ENCODE measurements around the gene GRIN3B. TPM values are rescaled to one million over a fixed set of nuclear protein-coding genes. Genes with fewer than 3 reads are reported as not detected.
"Not testable (repeated sequence)": the region's sequence is repeated elsewhere in the genome, so short reads cannot be mapped to it uniquely, and the experiment has no call there.

GRIN3B gene
- total RNA-seq, 2 donors from 2014 or later: not detected

- H3K4me3 ChIP-seq: peak overlapping the region; percentile 80
- H3K27ac ChIP-seq: no peak overlapping the region
- no peaks in the 10 kb centered on the region for H3K9me3 ChIP-seq
- no peak for TF ChIP-seq CTCF (IDR thresholded peaks at IDR 0.05)
- H3K9ac ChIP-seq (ENCODE audit: low read depth in 2 of 2, low read length in 2 of 2): peak overlapping the region; percentile 95 to 96
- no peaks in the 10 kb centered on the region for H3K27me3 ChIP-seq
- intact Hi-C loops (cut with DNase I): no loop called here
- H3K4me1 ChIP-seq: peaks cover 41% of the 10 kb centered on the region
- H3K36me3 ChIP-seq: no peaks in the 10 kb centered on the region
- DNase-seq: no peak
Measured at GRCh38 chr19:1018932-1019615, 18.9 kb downstream of the GRIN3B start.

GRCh38 chr19:1019616-1019961 is 19.4 kb downstream of the GRIN3B start:
- no peak for DNase-seq
- peak overlapping the region; percentile 95 to 96 for H3K9ac ChIP-seq (ENCODE audit: low read depth in 2 of 2, low read length in 2 of 2)
- H3K4me1 ChIP-seq: peaks cover 41% of the 10 kb centered on the region
- intact Hi-C loops (cut with DNase I): no loop called here
- H3K4me3 ChIP-seq: peak overlapping the region; percentile 80
- H3K27ac ChIP-seq: no peak overlapping the region
- no peaks in the 10 kb centered on the region for H3K9me3 ChIP-seq
- H3K27me3 ChIP-seq: no peaks in the 10 kb centered on the region
- TF ChIP-seq CTCF (IDR thresholded peaks at IDR 0.05): no peak
- no peaks in the 10 kb centered on the region for H3K36me3 ChIP-seq

GRCh38 chr19:1019980-1020867 is 20.0 kb downstream of the GRIN3B start:
- Histone ChIP-seq H3K4me1 (peaks cover 41% of the 10 kb centered on the region), H3K27ac (peak overlapping the region; percentile 90), H3K4me3 (peak overlapping the region; percentile 80), H3K27me3 (no peaks in the 10 kb centered on the region), H3K36me3 (no peaks in the 10 kb centered on the region), H3K9me3 (no peaks in the 10 kb centered on the region), H3K9ac (ENCODE audit: low read depth in 2 of 2, low read length in 2 of 2) (peak overlapping the region; percentile 95 to 96)
- no peak for TF ChIP-seq CTCF (IDR thresholded peaks at IDR 0.05)
- DNase-seq: peak; percentile 57
- intact Hi-C loops (cut with DNase I): no loop called here

GRCh38 chr19:1020868-1021425 is 20.7 kb downstream of the GRIN3B start, which contains the start of gene TMEM259:
Gene TMEM259 (minus strand): TSS chr19:1021123. CDS start chr19:1020996, 127 bp downstream.
- Histone ChIP-seq H3K27me3 (no peaks in the 10 kb centered on the region), H3K9ac (ENCODE audit: low read depth in 2 of 2, low read length in 2 of 2) (peak within 1 kb of the TSS; percentile 95 to 96), H3K4me3 (peak within 1 kb of the TSS; percentile 80), H3K36me3 (no peaks in the 10 kb centered on the region), H3K4me1 (peaks cover 39% of the 10 kb centered on the region), H3K9me3 (no peaks in the 10 kb centered on the region), H3K27ac (peak within 1 kb of the TSS; percentile 90)
- intact Hi-C loops (cut with DNase I): no loop called here
- DNase-seq: peak; percentile 98
- TF ChIP-seq CTCF (IDR thresholded peaks at IDR 0.05): no peak

GRCh38 chr19:1023883-1024188 is 23.6 kb downstream of the GRIN3B start:
- H3K36me3 ChIP-seq; DNase-seq; H3K9ac ChIP-seq (ENCODE audit: low read depth in 2 of 2, low read length in 2 of 2); H3K9me3 ChIP-seq; H3K27ac ChIP-seq; H3K4me3 ChIP-seq; intact Hi-C loops (cut with DNase I); H3K27me3 ChIP-seq: not testable (repeated sequence)
- H3K4me1 ChIP-seq: peaks cover 10% of the 10 kb centered on the region

- H3K9me3 ChIP-seq; H3K27me3 ChIP-seq; DNase-seq; H3K27ac ChIP-seq; intact Hi-C loops (cut with DNase I); H3K4me3 ChIP-seq; H3K9ac ChIP-seq (ENCODE audit: low read depth in 2 of 2, low read length in 2 of 2); H3K36me3 ChIP-seq; H3K4me1 ChIP-seq: not testable (repeated sequence)
Measured at GRCh38 chr19:1025080-1025479, 24.9 kb downstream of the GRIN3B start.

All from colonic mucosa (tissue), 4 donors.